Keratinocyte (primary cell): ENCODE data around the gene OXT. TPM values are rescaled to one million over a fixed set of nuclear protein-coding genes. Genes with fewer than 3 reads are reported as not detected.

Experiments used
- DNase-seq: peaks from one replicate; pipeline ENCODE4 v3.0.0-alpha.2; 2011; ENCODE audit warnings: low read depth, missing footprints, low spot score
- FAIRE-seq: peaks from 2 replicates; lab custom pipeline; 2011; peaks lifted over from hg19 to GRCh38; lab: Jason Lieb, UNC
- H2AFZ ChIP-seq: 2 replicates; pipeline ENCODE4 v1.6.0; 2012; ENCODE audit warnings: low read length, control low read depth, inconsistent platforms; ENCODE audit not compliant: control insufficient read depth
- H3K27ac ChIP-seq: 2 replicates; pipeline ENCODE4 v1.5.1; 2011; ENCODE audit warnings: low read length; ENCODE audit not compliant: control insufficient read depth, insufficient read depth
- H3K27me3 ChIP-seq: 3 replicates; pipeline ENCODE4 v1.6.0; 2011; ENCODE audit warnings: low read length; ENCODE audit not compliant: control insufficient read depth, insufficient read depth; ENCODE audit errors: extremely low read depth
- H3K36me3 ChIP-seq, 2 experiments: 2 replicates in 1 of 2; 3 replicates in 1 of 2; pipeline ENCODE4 v1.5.1; 2011; ENCODE audit warnings: low read length in 2 of 2, mild to moderate bottlenecking in 1 of 2; ENCODE audit not compliant: control insufficient read depth in 2 of 2, insufficient read depth in 2 of 2; ENCODE audit errors: extremely low read depth in 1 of 2
- H3K4me1 ChIP-seq: 3 replicates; pipeline ENCODE4 v1.5.1; 2011; ENCODE audit warnings: low read length; ENCODE audit not compliant: control insufficient read depth, insufficient read depth; ENCODE audit errors: extremely low read depth
- H3K4me2 ChIP-seq: 3 replicates; pipeline ENCODE4 v1.6.0; 2011; ENCODE audit warnings: low read depth, low read length; ENCODE audit not compliant: control insufficient read depth, insufficient read depth; ENCODE audit errors: extremely low read depth
- H3K4me3 ChIP-seq, 3 experiments: fragments of 200-600 bp in 1 of 3; sonication (generic) in 1 of 3; 2 replicates in 2 of 3; 3 replicates in 1 of 3; pipeline ENCODE4 v1.5.1; 2011 to 2016; ENCODE audit warnings: low read length in 3 of 3, mild to moderate bottlenecking in 3 of 3, control low read depth in 2 of 3, inconsistent platforms in 1 of 3, low read depth in 1 of 3, mixed read lengths in 1 of 3, mixed run types in 1 of 3, moderate library complexity in 1 of 3; ENCODE audit not compliant: control insufficient read depth in 2 of 3, insufficient read depth in 2 of 3; ENCODE audit errors: extremely low read depth in 1 of 3
- H3K79me2 ChIP-seq: 2 replicates; pipeline ENCODE4 v1.6.0; 2012; ENCODE audit warnings: low read length; ENCODE audit not compliant: control insufficient read depth, insufficient read depth
- H3K9ac ChIP-seq: 3 replicates; pipeline ENCODE4 v1.6.0; 2011; ENCODE audit warnings: low read length; ENCODE audit not compliant: control insufficient read depth, insufficient read depth; ENCODE audit errors: extremely low read depth
- H3K9me1 ChIP-seq: 3 replicates; pipeline ENCODE4 v1.6.0; 2011; ENCODE audit warnings: low read length; ENCODE audit not compliant: control insufficient read depth, insufficient read depth; ENCODE audit errors: extremely low read depth
- H3K9me3 ChIP-seq: 2 replicates; pipeline ENCODE4 v1.5.1; 2012; ENCODE audit warnings: low read depth, low read length; ENCODE audit not compliant: control insufficient read depth
- H4K20me1 ChIP-seq: 3 replicates; pipeline ENCODE4 v1.6.0; 2011; ENCODE audit warnings: low read length; ENCODE audit not compliant: control insufficient read depth, insufficient read depth; ENCODE audit errors: extremely low read depth
- EZH2 ChIP-seq: IDR thresholded peaks from one replicate; pipeline ENCODE4 v1.6.1; 2012; ENCODE audit warnings: inconsistent platforms, mild to moderate bottlenecking, low read length, moderate library complexity
- dilution Hi-C: fragments of 300-500 bp; cut with MboI; formaldehyde crosslinking; loops from one replicate; pipeline ENCODE4 v1.7.0; 2020; ENCODE audit warnings: low sequenced_read_pairs; ENCODE audit not compliant: extremely low pct_ligation_motif_present
- polyA plus RNA-seq, 5 experiments: library from polyadenylated mRNA; depleted of rRNA in 3 of 5; stranded (reverse) in 3 of 5; stranded (forward) in 1 of 5; unstranded in 1 of 5; fragments of >200 nt; gene quantifications; 1 replicate in 1 of 5; 2 replicates in 3 of 5; 3 replicates in 1 of 5; pipeline versions ENCODE4 v1.2.1 to v1.2.3, GENCODE V29; 2011 to 2012; ENCODE audit warnings: missing spikeins in 2 of 5, low read depth in 1 of 5, low replicate concordance in 1 of 5
- TF ChIP-seq, protein P1 (sequence below), 3 experiments: IDR thresholded peaks in 1 of 3; conservative IDR thresholded peaks in 1 of 3; optimal IDR thresholded peaks in 1 of 3; 2 replicates in 2 of 3; 3 replicates in 1 of 3; pipeline versions ENCODE3 to v1.5.1; 2011; ENCODE audit warnings: low read length in 3 of 3, mild to moderate bottlenecking in 3 of 3, moderate library complexity in 2 of 3, control low read depth in 1 of 3, inconsistent platforms in 1 of 3; ENCODE audit not compliant: insufficient read depth in 2 of 3; ENCODE audit errors: extremely low read depth in 1 of 3

Gene OXT
- polyA plus RNA-seq, 1 donor (not counting 4 experiments of a cell fraction or from before 2014, with no cell fraction given) = not detected

DNA sequence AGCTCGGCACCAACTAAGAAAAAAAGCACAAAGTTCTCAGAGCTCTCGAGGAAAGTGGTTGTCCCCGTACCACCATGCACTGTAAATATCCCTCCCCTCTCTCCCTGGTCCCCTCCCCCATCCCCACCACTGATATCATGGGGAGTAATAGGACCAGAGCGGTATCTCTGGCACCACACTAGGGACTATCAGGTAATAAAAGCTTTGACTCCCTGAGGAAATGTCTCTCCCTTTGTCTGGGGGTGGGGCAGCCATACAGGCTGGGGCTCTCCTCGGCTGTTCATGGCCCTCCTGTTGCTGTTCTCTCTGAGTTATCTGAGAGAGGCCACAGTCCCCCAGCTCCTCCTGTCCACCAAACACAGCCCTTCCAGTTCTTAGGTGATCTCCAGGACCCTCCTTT, 33.0 kb upstream of the OXT start:
- peaks cover 32 to 44% of the 10 kb centered on the region in 2 experiments for H3K36me3 ChIP-seq
- dilution Hi-C loops = no loop called here
- no peaks in the 10 kb centered on the region for H3K9me1 ChIP-seq
- H4K20me1 ChIP-seq = no peaks in the 10 kb centered on the region
- H3K27ac ChIP-seq = no peak overlapping the region
- TF ChIP-seq, protein P1, sequence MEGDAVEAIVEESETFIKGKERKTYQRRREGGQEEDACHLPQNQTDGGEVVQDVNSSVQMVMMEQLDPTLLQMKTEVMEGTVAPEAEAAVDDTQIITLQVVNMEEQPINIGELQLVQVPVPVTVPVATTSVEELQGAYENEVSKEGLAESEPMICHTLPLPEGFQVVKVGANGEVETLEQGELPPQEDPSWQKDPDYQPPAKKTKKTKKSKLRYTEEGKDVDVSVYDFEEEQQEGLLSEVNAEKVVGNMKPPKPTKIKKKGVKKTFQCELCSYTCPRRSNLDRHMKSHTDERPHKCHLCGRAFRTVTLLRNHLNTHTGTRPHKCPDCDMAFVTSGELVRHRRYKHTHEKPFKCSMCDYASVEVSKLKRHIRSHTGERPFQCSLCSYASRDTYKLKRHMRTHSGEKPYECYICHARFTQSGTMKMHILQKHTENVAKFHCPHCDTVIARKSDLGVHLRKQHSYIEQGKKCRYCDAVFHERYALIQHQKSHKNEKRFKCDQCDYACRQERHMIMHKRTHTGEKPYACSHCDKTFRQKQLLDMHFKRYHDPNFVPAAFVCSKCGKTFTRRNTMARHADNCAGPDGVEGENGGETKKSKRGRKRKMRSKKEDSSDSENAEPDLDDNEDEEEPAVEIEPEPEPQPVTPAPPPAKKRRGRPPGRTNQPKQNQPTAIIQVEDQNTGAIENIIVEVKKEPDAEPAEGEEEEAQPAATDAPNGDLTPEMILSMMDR (optimal IDR thresholded peaks at IDR 0.05 in 1 of 3, IDR thresholded peaks at IDR 0.05 in 1 of 3, conservative IDR thresholded peaks at IDR 0.05 in 1 of 3; ENCODE audit: extremely low read depth in 1 of 3, insufficient read depth in 2 of 3, low read length in 3 of 3) = no peak
- TF ChIP-seq EZH2 = no peak
- H3K27me3 ChIP-seq = no peaks in the 10 kb centered on the region
- DNase-seq (no peak), FAIRE-seq (no peak)
- no peaks in the 10 kb centered on the region for H3K9me3 ChIP-seq
- H3K4me1 ChIP-seq = no peaks in the 10 kb centered on the region
- no peaks in the 10 kb centered on the region for H3K79me2 ChIP-seq
- H3K4me3 ChIP-seq = no peak overlapping the region
- no peak overlapping the region for H2AFZ ChIP-seq
- H3K4me2 ChIP-seq = no peak overlapping the region
- H3K9ac ChIP-seq = no peak overlapping the region

DNA sequence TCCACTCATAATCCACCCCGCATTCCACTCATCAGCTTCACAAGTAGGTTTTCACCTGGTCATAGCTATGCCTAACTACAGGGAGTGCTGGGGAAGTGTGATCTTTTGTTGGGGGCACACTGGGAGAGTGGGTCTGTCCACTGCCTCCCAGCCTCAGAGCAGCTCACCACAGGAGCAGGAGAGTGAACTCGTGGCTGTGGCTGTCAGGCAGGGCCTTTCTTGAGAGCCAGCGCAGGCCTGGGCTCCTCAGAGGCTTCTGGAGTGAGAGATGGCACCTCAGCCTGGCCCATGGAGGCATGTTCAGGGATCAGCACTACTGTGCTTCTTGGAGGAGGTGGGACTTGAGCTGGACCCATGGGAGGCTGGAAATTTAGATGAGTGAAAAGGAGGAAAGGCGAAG, 32.0 kb upstream of the OXT start:
- H3K4me3 ChIP-seq = no peak overlapping the region
- H3K9me3 ChIP-seq = no peaks in the 10 kb centered on the region
- dilution Hi-C loops = no loop called here
- H3K9ac ChIP-seq = no peak overlapping the region
- FAIRE-seq (no peak), DNase-seq (no peak)
- H2AFZ ChIP-seq = no peak overlapping the region
- no peaks in the 10 kb centered on the region for H4K20me1 ChIP-seq
- TF ChIP-seq, protein P1 (optimal IDR thresholded peaks at IDR 0.05 in 1 of 3, IDR thresholded peaks at IDR 0.05 in 1 of 3, conservative IDR thresholded peaks at IDR 0.05 in 1 of 3; ENCODE audit: extremely low read depth in 1 of 3, insufficient read depth in 2 of 3, low read length in 3 of 3) = no peak
- no peak for TF ChIP-seq EZH2
- H3K79me2 ChIP-seq = no peaks in the 10 kb centered on the region
- no peaks in the 10 kb centered on the region for H3K9me1 ChIP-seq
- no peaks in the 10 kb centered on the region for H3K4me1 ChIP-seq
- no peaks in the 10 kb centered on the region for H3K27me3 ChIP-seq
- H3K4me2 ChIP-seq = no peak overlapping the region
- no peak overlapping the region for H3K27ac ChIP-seq
- H3K36me3 ChIP-seq = peaks cover 32 to 44% of the 10 kb centered on the region in 2 experiments
